Pancreas (tissue), 10 donors: ENCODE results near the gene PTX4. TPM values are rescaled to one million over a fixed set of nuclear protein-coding genes. Genes with fewer than 3 reads are reported as not detected.

Experiments used
- ATAC-seq, 4 donors: fragments of 200-7000 bp; cut with Tn5 transposase; one replicate each; pipeline versions ENCODE4 v1.8.0 to v1.9.1; 2020; ENCODE audit warnings: mild to moderate bottlenecking in 4 of 4, moderate library complexity in 4 of 4
- DNase-seq, 6 donors: peaks; one replicate each; pipeline ENCODE4 v3.0.0-alpha.2; 2020
- FAIRE-seq: peaks from 2 replicates; lab custom pipeline; 2012; peaks lifted over from hg19 to GRCh38; lab: Jason Lieb, UNC
- H3K27ac ChIP-seq, 4 donors: fragments of 200-600 bp; sonication (generic); 1 replicate in 3 of 4; 2 replicates in 1 of 4; pipeline versions ENCODE4 v1.5.0 to v1.8.0; 2020
- H3K27me3 ChIP-seq, 4 donors: fragments of 200-600 bp; one replicate each; pipeline ENCODE4 v1.8.0; 2021
- H3K36me3 ChIP-seq, 3 donors: fragments of 200-600 bp; sonication (generic) in 1 of 3; one replicate each; pipeline versions ENCODE4 v1.5.0 to v1.8.0; 2020 to 2021
- H3K4me1 ChIP-seq, 3 donors: fragments of 200-600 bp; one replicate each; pipeline ENCODE4 v1.8.0; 2021
- H3K4me3 ChIP-seq, 4 donors: fragments of 200-600 bp; sonication (generic) in 2 of 4; one replicate each; pipeline versions ENCODE4 v1.5.0 to v1.8.0; 2020 to 2021
- H3K9me3 ChIP-seq, 4 donors: fragments of 200-600 bp; one replicate each; pipeline ENCODE4 v1.8.0; 2021
- WGBS, 2 donors: extraction: QIAGEN DNeasy Blood & Tissue Kit; methylation state at CpG; one replicate each; pipeline ENCODE4 v1.1.7; 2013; 5-methylcytosine and 5-hydroxymethylcytosine counted together
- intact Hi-C, 3 donors: fragments of 100-400 bp; cut with DNase I; formaldehyde crosslinking; loops; one replicate each; pipeline versions ENCODE4 v1.11.1 to v1.14.2; 2022
- polyA plus RNA-seq, 2 donors: library from polyadenylated mRNA; stranded (reverse); fragments of 200-250 nt; gene quantifications; one replicate each; pipeline ENCODE4 v1.2.3, GENCODE V29; 2013
- total RNA-seq, 6 donors: library from RNA; stranded (reverse); fragmentation: NEBNext Ultra II Directional in 4 of 6; extraction: Animal tissue kit (Norgen Biotek cat#: 25700) in 4 of 6; gene quantifications; one replicate each; pipeline versions ENCODE4 v1.2.1 to v1.2.4, GENCODE V29; 2021 to 2023
- TF ChIP-seq, protein P1 (sequence below), 4 donors: fragments of 200-600 bp; sonication (generic) in 3 of 4; IDR thresholded peaks; one replicate each; pipeline versions ENCODE4 v1.5.0 to v1.8.0; 2021; ENCODE audit warnings: antibody characterized with exemption in 4 of 4
- donor health status: healthy with polysubstance abuse.
- donor health status: DM: no; HTN: no; CAD: no; lungs with moderate emphysema.
- donor health status: DM: no; HTN: no; CAD: no.
- donor health status: control.
- donor health status: control.
- donor health status: Bipolar disorder and iron deficiency.
- donor health status: DM: yes; HTN: yes; CAD: no.
- donor health status: DM: no; HTN: no; CAD: no.
- donor health status: DM: no; HTN: no; CAD: no.
- donor health status: DM: yes; HTN: yes; CAD: no.

Gene PTX4
- total and polyA plus RNA-seq, 8 donors = not detected

DNA sequence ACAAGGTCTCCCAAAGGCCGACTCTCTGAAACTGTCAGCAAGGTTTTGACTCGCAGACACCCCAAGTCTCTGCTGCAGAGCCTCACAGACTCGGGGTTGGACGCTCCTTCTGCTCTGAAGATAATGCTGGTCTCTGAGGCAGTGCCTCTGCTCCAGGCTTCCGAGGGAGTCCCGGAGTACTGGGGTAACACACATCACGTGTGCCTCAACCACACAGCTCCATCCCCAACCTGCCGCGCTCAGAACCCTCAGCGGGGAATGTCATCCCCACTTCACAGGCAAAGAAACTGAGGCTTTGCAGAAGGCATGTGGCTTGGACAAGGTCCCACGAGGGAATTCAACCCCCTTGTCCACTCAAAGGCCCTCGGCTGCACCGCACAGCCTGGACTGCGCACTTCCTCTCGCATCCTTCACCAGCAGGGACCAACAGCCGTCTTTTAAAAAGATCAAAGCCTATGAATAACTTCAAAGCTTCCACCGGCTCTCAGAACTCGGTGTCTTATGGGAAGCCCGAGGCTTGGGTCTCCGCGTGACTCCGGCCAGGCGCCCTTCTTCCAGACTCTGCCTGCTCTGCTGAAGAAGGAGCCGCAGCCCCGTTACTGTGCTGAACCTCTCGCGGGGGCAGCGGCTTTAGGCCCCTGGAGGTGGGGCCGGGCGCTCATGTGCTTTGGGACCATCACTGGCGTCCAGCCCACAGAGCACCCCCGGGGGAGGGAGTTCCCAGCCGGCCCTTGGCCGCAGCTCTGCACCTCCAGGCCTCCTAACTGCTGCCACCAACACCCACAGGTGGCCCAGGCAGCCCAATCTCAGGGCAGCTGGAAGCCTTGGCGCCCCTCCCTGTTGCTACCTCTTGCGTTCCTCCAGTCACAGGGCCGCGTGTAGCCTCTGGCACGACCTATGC is 46.9 kb upstream of the PTX4 start:
- 76 to 78% methylated on average over 39 of the region's 39 CpGs for WGBS, 2 donors
- Histone ChIP-seq H3K36me3 (no peaks in the 10 kb centered on the region), H3K27ac (no peak overlapping the region), H3K4me3 (peak overlapping the region in 2 of 4 donors; percentile 34 to 41), H3K9me3 (no peaks in the 10 kb centered on the region), H3K27me3 (no peaks in the 10 kb centered on the region), H3K4me1 (no peaks in the 10 kb centered on the region)
- TF ChIP-seq, protein P1, sequence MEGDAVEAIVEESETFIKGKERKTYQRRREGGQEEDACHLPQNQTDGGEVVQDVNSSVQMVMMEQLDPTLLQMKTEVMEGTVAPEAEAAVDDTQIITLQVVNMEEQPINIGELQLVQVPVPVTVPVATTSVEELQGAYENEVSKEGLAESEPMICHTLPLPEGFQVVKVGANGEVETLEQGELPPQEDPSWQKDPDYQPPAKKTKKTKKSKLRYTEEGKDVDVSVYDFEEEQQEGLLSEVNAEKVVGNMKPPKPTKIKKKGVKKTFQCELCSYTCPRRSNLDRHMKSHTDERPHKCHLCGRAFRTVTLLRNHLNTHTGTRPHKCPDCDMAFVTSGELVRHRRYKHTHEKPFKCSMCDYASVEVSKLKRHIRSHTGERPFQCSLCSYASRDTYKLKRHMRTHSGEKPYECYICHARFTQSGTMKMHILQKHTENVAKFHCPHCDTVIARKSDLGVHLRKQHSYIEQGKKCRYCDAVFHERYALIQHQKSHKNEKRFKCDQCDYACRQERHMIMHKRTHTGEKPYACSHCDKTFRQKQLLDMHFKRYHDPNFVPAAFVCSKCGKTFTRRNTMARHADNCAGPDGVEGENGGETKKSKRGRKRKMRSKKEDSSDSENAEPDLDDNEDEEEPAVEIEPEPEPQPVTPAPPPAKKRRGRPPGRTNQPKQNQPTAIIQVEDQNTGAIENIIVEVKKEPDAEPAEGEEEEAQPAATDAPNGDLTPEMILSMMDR (IDR thresholded peaks at IDR 0.05) = no peak
- no peak for FAIRE-seq
- no peak for ATAC-seq
- DNase-seq = no peak
- intact Hi-C loops = no loop called here

- Histone ChIP-seq H3K4me3 (peak overlapping the region; percentile 7 to 41 (median 22)), H3K27ac (peak overlapping the region in 3 of 4 donors; percentile 28 to 59 (median 33)), H3K4me1 (no peaks in the 10 kb centered on the region), H3K36me3 (no peaks in the 10 kb centered on the region), H3K27me3 (no peaks in the 10 kb centered on the region), H3K9me3 (no peaks in the 10 kb centered on the region)
- peak in 1 of 4 donors; percentile 3 for ATAC-seq
- 77 to 80% methylated on average over 50 to 57 of the region's 57 CpGs for WGBS, 2 donors
- TF ChIP-seq, protein P1 (IDR thresholded peaks at IDR 0.05) = no peak
- peak in 1 of 6 donors; percentile 66 for DNase-seq
- no peak for FAIRE-seq
- intact Hi-C loops = no loop called here
These were observed 45.6 kb upstream of the PTX4 start for GRCh38 chr16:1534021-1535020.

GRCh38 chr16:1533443-1533951 is 44.8 kb upstream of the PTX4 start, which contains the start of gene TMEM204:
Gene TMEM204, plus strand, starts transcription at chr16:1533666. Its CDS starts 610 bp downstream, at chr16:1534276.
- intact Hi-C loops = no loop called here
- 82 to 87% methylated on average over 26 to 27 of the region's 27 CpGs for WGBS, 2 donors
- no peaks in the 10 kb centered on the region for H3K4me1 ChIP-seq
- H3K27ac ChIP-seq = peak within 1 kb of the TSS; percentile 16 to 59 (median 34)
- H3K9me3 ChIP-seq = no peaks in the 10 kb centered on the region
- FAIRE-seq (no peak), ATAC-seq (peak in 3 of 4 donors; percentile 9 to 35 (median 34)), DNase-seq (peak in 1 of 6 donors; percentile 54)
- TF ChIP-seq, protein P1 (IDR thresholded peaks at IDR 0.05) = no peak
- H3K27me3 ChIP-seq = no peaks in the 10 kb centered on the region
- H3K4me3 ChIP-seq = peak within 1 kb of the TSS; percentile 7 to 41 (median 22)
- H3K36me3 ChIP-seq = no peaks in the 10 kb centered on the region

- FAIRE-seq = no peak
- peaks cover 0 to 4% (median 0%) of the 10 kb centered on the region in 3 donors for H3K4me1 ChIP-seq
- peak in 1 of 6 donors; percentile 40 for DNase-seq
- no peaks in the 10 kb centered on the region for H3K27me3 ChIP-seq
- H3K27ac ChIP-seq = peak overlapping the region in 3 of 4 donors; percentile 16 to 59 (median 34)
- no peaks in the 10 kb centered on the region for H3K9me3 ChIP-seq
- WGBS, 2 donors = 82 to 89% methylated on average over 10 of the region's 10 CpGs
- ATAC-seq = no peak
- TF ChIP-seq, protein P1 (IDR thresholded peaks at IDR 0.05) = no peak
- no peaks in the 10 kb centered on the region for H3K36me3 ChIP-seq
- intact Hi-C loops = no loop called here
- H3K4me3 ChIP-seq = no peak overlapping the region
These were observed 44.0 kb upstream of the PTX4 start for GRCh38 chr16:1532771-1533170.
